CD4-positive, alpha-beta T cell treated with Interferon gamma for 1 hour (primary cell): Measurements from ENCODE around the gene TFB1M.
"Not testable (repeated sequence)": the region's sequence is repeated elsewhere in the genome, so short reads cannot be mapped to it uniquely, and the experiment has no call there.

Experiments used
- DNase-seq: peaks from one replicate; pipeline ENCODE4 v3.0.0-alpha.2; 2020

The TFB1M gene

DNA sequence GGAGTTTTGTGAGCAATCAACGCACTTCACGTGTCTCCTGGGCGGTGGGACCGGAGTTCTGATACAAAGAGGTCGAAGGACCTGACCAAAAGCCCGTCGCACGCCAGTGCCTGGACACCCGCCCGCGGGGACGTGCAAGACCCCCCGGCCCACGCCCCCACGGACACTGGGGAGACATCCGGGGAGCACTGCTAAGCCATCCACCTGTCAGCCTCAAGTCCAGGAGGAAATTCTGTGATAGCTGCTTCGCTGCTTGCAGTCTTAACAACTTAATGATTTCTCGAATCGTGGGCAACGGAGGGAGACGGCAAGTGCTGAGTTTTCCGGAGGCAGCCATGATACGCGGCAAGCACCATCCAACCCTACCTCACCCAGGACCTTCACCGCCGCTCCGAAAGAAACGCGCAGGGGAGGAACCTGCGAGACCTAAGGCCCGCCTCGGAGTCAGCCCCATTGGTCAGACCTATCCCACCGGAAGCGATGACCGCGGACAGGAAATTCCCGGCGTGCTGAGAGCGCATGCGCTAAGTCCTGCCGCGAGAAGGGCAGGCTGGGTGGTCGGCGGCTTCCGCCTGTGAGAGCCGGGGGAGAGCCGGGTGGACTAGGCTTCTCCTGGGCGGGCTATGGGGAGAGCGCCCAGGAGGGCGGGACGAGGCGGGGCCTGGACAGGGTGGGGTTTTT, at the start of gene TFB1M:
TFB1M (minus strand) TSS at position 393 of the 681 bp plus-strand sequence; CDS start at position 337, 56 bp downstream.
- DNase-seq = peak; percentile 98

DNA sequence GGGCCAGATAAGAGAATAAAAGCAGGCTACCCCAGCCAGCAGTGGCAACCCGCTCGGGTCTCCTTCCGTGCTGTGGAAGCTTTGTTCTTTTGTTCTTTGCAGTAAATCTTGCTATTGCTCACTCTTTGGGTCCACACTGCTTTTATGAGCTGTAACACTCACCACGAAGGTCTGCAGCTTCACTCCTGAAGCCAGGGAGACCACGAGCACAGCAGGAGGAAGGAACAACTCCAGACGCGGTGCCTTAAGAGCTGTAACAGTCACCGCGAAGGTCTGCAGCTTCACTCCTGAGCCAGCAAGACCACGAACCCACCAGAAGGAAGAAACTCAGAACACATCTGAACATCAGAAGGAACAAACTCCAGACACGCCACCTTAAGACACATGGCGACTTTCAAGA, 49.7 kb upstream of the TFB1M start:
- DNase-seq = not testable (repeated sequence)

DNA sequence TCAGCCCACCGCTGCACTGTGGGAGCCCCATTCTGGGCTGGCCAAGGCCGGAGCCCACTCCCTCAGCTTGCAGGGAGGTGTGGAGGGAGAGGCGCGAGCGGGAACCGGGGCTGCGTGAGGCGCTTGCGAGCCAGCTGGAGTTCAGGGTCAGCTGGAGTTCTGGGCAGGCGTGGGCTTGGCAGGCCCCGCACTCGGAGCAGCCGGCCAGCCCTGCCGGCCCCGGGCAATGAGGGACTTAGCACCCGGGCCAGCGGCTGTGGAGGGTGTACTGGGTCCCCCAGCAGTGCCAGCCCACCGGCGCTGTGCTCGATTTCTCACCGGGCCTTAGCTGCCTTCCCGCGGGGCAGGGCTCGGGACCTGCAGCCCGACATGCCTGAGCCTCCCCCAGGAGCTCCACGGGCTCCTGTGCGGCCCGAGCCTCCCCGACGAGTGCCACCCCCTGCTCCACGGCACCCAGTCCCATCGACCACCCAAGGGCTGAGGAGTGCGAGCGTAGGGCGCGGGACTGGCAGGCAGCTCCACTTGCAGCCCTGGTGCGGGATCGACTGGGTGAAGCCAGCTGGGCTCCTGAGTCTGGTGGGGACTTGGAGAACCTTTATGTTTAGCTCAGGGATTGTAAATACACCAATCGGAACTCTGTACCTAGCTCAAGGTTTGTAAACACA, 48.8 kb upstream of the TFB1M start:
- DNase-seq = not testable (repeated sequence)

DNA sequence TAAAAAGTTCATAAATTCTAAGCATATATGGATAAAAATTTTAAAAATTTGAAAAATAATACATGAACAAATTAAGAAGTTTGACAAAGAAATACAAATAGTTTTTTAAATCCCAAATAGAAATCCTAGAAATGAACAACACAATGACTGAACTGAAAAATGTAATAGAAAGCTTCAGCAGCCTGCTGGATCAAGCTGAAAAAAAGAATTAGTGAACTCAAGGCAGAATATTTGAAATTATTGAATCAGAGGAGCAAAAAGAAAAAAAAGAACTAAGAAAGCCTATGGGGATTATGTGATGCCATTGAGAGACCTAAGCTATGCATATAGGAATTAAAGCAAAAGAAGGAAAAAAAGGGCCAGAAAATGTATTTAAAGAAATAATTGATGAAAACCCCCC, 39.9 kb upstream of the TFB1M start:
- no peak for DNase-seq

DNA sequence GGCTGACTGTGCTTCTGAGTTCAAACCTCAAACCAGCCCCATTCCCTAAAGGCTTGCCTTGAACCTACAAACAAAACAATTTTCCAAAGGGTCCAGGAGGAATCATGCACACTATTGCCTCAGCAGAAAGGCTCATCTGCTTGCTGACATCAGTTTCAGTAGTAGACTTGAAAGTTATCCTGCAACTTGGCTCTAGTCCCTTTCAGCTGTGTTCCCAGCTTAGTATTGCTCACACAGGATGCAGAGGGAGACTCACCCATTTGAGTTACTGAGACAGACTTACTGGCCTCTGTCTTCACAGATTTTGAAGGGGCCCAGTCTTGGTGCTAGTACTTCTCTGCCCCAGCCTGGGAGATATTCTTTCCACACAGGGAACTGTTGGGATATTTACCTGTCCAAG, 38.5 kb upstream of the TFB1M start:
- no peak for DNase-seq

DNA sequence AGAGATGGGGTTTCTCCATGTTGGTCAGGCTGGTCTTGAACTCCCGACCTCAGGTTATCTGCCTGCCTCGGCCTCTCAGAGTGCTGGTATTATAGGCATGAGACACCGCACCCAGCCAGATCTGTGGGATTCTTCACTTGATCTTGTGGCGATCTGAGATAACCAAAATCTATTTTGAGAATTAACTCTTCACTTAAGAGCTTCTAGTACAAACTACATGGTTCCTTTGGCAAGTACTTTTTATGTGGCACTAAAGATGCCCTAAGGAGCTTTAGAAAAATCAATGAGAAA, 37.8 kb upstream of the TFB1M start:
- no peak for DNase-seq

DNA sequence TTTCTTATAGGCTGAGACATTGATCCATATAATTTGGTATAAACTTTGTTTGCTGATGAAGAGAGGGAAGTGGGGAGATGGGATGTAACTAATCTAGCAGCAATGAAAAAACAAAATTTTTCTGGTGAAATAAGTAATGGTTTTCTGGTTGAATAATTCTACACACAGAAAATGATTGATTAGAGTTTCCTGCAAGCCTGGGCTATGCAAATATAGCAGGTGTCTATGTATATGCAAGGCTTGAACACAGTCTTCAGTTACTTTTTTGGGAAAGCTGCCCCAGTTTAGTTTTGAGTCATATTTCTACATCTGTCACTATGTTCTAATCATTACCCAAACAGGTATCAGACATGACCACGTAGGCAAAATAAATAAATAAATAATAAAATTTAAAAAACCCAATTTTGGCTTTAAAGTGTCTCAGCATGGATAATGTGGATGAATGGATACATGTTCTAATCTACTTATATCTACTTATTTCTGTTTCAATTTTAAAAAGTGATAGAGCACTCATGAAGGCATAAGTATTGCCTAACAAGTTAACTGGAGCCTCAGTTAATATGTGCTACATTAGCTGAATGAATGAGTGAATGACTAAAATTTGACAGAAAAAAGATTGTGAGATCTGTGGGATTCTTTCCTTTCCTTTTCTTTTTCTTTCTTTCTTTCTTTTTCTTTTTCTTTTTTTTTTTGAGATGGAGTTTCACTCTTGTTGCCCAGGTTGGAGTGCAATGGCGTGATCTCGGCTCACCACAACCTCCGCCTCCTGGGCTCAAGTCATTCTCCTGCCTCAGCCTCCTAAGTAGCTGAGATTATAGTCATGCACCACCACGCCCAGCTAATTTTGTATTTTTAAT, 37.2 kb upstream of the TFB1M start:
- no peak for DNase-seq

DNA sequence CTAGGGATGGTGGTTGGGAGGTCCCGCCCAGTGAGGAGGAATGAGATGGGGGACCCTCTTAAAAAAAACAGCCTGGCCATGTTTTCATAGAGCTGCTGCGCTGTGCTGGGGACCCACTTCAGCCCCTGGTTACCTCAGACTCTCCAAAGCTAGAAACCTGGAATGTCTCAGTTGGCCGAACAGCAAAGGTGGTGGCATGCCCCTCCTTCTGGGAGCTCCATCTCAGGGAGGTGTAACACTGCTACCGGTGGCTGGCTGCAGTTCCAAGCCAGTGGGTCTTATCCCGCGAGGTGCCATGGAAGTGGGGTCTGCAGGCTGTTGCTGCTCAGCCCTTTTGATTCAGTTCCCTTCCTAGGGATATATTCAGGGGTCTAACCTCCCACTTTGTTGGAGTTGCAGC, 35.7 kb upstream of the TFB1M start:
- no peak for DNase-seq

DNA sequence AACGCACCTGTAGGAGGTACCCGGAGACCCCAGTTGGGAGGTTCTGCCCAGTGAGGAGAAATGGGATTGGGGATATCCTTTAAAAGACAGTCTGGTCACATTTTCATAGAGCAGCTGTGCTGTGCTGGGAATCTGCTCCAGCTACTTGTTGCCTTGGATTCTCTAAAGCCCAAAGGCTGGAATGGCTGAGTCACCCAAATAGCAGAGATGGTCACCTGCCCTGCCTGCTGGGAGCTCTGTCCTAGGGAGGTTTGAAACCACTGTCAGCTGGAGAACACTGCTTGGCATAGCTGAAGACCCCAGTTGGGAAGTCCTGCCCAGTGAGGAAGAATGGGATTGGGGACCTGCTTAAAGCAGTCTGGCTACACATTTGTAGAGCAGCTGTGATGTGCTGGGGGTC, 34.8 kb upstream of the TFB1M start:
- DNase-seq = no peak

DNA sequence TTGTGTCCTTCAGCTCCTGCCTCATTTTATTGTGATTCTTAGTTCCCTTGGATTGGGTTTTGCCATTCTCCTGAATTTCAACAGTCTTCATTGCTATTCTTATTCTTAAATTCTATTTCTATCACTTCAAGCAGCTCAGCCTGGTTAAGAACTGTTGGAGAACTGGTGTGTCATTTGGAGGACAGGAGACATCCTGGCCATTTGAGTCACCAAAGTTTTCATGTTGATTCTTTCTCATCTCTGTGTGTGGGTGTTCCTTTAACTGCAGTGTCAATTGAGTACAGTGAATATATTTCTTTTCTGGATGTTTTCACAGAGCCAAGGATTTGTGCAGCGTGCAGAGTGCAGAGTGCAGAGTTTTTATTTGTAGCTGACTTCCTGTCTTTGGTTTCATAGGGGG, 33.5 kb upstream of the TFB1M start:
- no peak for DNase-seq

DNA sequence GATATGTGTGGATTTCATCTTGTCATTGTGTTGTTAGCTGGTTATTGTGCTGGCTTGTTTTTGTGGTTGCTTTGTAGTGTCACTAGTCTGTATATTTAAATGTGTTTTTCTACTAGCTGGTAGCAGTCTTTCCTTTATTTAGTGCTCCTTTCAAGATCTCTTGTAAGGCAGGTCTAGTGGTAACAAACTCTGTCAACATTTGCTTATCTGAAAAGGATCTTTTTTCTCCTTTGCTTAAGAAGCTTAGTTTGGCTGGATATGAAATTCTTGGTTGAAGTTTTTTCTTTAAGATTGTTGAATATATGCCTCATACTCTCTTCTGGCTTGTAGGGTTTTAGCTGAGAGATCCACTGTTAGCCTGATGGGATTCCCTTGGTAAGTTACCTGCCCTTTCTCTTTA, 32.7 kb upstream of the TFB1M start:
- DNase-seq = no peak

DNA sequence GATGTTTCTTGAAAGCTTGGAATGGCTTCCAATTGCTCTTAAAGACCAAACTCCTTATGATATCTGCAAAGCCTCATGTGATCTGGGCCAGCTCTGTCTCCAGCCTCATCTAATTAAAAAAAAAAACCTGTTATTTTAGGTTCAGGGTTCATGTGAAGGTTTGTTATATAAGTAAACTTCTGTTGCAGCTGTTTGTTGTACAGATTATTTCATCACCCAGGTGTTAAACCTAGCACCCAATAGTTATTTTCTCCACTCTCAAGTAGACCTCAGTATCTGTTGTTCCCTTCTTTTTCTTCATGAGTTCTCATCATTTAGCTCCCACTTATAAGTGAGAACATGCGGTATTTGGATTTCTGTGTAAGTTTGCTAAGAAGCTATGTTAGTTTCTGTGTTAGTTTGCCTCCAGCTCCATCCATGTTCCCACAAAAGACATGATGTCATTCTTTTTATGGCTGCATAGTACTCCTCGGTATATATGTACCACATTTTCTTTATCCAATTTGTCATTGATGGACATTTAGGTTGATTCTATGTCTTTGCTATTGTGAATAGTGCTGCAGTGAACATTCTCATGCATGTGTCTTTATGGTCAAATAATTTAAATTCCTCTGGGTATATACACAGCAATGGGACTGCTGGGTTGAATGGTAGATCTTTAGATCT, 30.2 kb upstream of the TFB1M start:
- DNase-seq = no peak

DNA sequence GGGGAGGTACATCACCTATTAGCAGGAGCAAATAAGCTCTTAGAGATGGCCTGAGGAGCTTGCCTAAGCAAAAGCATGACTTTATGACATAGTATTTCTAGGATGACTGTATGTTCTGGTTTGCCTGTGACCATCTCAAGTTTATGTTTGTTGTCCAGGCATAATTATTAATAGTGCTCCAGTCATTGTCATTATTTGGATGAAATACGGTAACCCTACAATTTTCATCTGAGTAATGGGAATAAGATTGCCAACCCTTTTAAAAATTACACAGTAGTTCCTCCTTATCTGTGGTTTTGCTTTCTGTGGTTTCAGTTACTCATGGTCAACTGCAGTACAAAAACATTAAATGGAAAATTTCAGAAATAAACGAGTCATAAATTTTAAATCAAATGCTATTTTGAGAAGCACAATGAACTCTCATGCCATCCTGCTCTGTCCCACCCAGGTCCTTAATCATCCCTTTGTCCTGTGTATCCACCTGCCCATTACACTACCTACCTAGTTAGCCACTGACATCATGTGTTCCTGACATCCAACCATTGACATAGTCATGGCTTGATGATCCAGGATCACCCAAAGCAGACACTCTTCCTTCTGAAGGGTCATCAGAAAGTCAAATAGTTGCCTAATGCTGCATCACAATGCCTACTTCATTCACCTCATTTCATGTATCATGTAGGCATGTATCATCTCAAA, 27.0 kb upstream of the TFB1M start:
- DNase-seq = no peak

DNA sequence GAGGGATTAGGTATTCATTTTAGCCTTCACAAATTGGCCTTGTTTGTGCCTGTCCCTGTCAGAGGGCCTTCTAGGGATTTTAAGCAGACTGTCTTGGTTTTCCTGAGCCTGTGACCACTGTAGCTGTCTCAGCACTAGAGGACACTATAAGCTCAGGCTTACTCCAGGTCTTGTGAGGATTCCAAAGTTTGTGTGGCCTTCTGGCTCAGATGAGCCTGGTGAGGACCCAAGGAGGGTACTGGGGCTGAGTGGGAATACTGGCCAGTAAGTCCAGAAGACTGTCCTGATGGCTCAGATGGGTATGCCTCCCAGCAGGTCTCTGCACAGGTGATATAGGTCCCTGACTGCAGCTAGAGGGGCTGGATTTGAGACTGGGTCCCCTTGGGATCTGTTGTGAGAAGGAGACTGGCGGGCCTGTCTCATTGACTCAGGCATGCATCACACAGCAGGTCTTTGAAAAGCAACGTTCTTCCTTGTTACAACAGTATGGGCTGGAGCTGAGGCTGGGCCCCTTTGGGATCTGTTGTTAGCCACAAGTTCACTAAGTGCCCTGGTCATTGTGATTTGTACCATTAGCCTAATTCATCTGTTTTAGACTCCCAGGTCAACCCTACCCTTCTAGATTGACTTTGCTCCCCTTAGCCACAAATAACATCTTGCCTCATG, 26.3 kb upstream of the TFB1M start:
- DNase-seq = no peak

DNA sequence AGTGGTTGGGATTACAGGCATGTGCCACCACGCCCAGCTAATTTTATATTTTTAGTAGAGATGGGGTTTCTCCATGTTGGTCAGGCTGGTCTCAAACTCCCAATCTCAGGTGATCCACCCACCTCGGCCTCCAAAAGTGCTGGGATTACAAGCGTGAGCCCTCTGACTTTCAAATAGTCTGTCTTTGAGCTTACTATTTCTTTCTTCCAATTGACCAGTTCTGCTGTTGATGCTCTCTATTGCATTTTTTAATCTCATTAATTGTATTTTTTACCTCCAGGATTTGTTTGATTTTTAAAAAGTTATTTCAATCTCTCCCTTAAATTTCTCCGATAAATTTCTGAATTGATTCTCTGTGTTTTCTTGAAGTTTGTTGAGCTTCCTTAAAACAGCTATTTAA, 25.6 kb upstream of the TFB1M start:
- not testable (repeated sequence) for DNase-seq

DNA sequence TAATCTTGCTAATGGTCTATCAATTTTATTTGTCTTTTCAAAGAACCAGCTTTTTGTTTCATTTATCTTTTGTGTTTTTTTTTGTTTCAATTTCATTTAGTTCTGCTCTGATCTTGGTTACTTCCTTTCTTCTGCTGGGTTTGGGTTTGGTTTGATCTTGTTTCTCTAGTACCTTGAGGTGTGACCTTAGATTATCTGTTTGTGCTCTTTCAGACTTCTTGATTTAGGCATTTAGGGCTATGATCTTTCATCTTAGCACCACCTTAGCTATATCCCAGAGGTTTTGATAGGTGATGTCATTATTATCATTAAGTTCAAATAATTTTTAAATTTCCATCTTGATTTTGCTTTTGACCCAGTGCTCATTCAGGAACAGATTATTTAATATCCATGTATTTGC, 24.0 kb upstream of the TFB1M start:
- not testable (repeated sequence) for DNase-seq

DNA sequence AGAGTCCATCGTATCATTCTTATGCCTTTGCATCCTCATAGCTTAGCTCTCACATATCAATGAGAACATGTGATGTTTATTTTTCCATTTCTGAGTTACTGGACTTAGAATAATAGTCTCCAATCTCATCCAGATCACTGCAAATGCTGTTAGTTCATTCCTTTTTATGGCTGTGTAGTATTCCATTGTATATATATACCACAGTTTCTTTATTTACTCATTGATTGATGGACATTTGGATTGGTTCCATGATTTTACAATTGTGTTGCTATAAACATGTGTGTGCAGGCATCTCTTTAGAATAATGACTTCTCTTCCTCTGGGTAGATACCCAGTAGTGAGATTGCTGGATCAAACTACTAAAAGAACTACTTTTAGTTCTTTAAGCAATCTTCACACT, 21.0 kb upstream of the TFB1M start:
- no peak for DNase-seq

DNA sequence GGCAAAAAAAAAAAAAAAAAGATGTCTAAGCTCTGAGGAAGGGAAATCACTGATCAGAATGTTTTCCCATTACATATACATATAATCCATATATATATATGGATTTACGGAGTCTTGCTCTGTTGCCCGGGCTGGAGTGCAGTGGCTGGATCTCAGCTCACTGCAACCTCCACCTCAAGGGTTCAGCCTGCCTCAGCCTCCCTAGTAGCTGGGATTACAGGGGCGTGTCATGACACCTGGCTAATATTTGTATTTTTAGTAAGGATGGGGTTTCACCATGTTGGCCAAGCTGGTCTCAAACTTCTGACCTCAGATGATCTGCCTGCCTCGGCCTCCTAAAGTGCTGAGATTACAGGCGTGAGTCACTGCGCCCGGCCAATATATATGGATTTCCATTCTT, 19.8 kb upstream of the TFB1M start:
- not testable (repeated sequence) for DNase-seq

DNA sequence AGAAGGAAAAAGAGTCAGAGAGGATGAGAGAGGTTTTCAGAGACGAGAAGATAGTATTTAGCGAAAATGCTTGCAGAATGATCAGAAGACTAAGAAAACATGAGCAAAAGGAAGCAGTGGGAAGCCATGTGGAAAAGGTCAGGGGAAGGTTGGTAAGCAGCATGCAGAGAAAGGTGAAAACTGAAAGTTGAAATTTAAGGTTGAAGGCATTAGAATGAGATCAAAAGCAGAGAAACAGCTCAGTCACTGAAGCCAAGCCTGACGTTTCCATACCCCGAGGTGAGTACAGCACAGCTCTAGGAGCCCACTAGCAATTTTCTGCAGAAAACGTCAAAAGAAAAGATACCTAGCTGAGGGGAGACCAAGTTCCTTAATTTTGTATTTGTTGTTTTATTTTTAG, 19.1 kb upstream of the TFB1M start:
- DNase-seq = no peak

DNA sequence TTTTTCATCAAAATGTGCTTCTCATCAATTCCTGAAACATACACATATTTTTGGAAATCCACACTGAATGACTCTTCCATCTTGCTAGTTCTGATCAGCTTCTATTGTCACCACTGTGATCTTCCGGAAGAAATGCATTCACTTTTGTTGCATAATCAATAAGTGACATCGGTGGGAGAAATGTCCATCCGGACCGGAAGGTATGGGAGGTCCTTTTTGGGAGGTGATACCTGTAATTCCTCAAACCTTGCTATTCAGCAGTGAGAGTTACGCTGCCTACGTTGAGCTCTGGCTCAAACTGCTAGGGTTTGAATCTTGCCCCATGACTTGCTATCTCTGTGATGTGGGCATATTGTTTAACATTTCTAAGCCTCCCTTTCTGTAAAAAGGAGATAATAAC, 16.6 kb upstream of the TFB1M start:
- DNase-seq = no peak

DNA sequence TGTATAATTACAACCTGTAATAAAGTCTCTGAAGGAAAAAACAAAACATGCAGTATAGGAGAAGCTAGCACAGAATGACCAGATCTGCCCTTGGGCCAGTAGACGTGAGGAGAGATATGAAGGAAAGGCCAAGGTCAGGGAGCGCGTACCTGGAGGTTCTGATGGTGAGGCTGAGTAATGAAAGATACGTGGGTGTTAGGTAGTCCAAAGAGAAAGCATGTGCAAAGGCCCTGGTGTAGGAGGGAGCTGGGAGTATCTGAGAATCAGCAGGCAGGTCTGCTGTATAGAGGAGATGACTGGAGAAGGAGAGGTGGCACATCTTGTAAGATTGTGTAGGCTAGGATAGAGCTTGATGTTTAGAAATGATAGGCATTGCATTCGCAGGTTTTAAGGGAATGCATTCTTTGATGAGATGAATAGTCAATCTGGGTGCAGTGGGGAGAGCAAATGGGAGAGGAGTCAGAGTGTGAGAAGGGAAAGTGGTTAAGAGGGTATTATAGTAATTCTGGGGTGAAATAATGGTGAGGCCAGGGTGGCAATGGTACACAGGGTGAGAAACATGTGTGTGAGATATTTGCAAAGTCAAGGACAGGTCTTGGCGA, 15.9 kb upstream of the TFB1M start:
- DNase-seq = no peak
